IMR-90 (cell line): Measurements from ENCODE around the gene ATP9B. TPM values are rescaled to one million over a fixed set of nuclear protein-coding genes. Genes with fewer than 3 reads are reported as not detected.

ENCODE experiments used
- ATAC-seq: fragments of 200-7000 bp; cut with Tn5 transposase; 2 replicates; pipeline ENCODE4 v1.9.1; 2020; ENCODE audit warnings: low read depth, mild to moderate bottlenecking, moderate library complexity
- BruUV-seq: library from RNA; stranded (reverse); fragments of 400-500 nt; replicated peaks from 2 replicates; lab custom pipeline; 2021; lab: Mats Ljungman, UMichigan
- CTCF ChIA-PET: fragments of 300-600 bp; formaldehyde crosslinking; extraction: SDS; loops from one replicate; lab custom pipeline; 2021; ENCODE audit warnings: antibody characterized with exemption; lab: Yijun Ruan, JAX
- POLR2A ChIA-PET: fragments of 300-600 bp; sonication (Branson Sonifier 250); formaldehyde crosslinking; loops from one replicate; lab custom pipeline; 2022; ENCODE audit warnings: antibody characterized with exemption; ENCODE audit not compliant: unreplicated experiment; lab: Charles Lee
- DNase-seq: peaks from one replicate; pipeline ENCODE4 v3.0.0; 2013
- H2AFZ ChIP-seq: replicated peaks from 2 replicates; pipeline ENCODE3; 2013; ENCODE audit warnings: low read length, mild to moderate bottlenecking; ENCODE audit not compliant: poor library complexity
- H2AK5ac ChIP-seq: 2 replicates; pipeline ENCODE4 v1.6.1; 2013; ENCODE audit warnings: low read depth, low read length, inconsistent platforms
- H2AK9ac ChIP-seq: replicated peaks from 2 replicates; pipeline ENCODE3; 2013; ENCODE audit warnings: mild to moderate bottlenecking, low read depth, low read length, moderate library complexity; ENCODE audit not compliant: poor library complexity
- H2BK120ac ChIP-seq: 2 replicates; pipeline ENCODE4 v1.6.1; 2013; ENCODE audit warnings: low read depth, low read length, inconsistent platforms
- H2BK15ac ChIP-seq: 3 replicates; pipeline ENCODE4 v1.6.1; 2013; ENCODE audit warnings: low read depth, low read length, inconsistent platforms
- H2BK20ac ChIP-seq: 2 replicates; pipeline ENCODE4 v1.6.1; 2013; ENCODE audit warnings: low read depth, mild to moderate bottlenecking, inconsistent platforms, low read length, moderate library complexity
- H2BK5ac ChIP-seq: 2 replicates; pipeline ENCODE4 v1.6.1; 2013; ENCODE audit warnings: mild to moderate bottlenecking, low read depth, low read length, inconsistent platforms; ENCODE audit not compliant: poor library complexity, severe bottlenecking
- H3K14ac ChIP-seq: replicated peaks from 2 replicates; pipeline ENCODE4 v1.6.1; 2013; ENCODE audit warnings: low read depth, low read length, inconsistent platforms
- H3K18ac ChIP-seq: 2 replicates; pipeline ENCODE4 v1.6.1; 2013; ENCODE audit warnings: low read depth, low read length, control low read depth
- H3K23ac ChIP-seq: 2 replicates; pipeline ENCODE4 v1.6.1; 2013; ENCODE audit warnings: low read depth, low read length, inconsistent platforms
- H3K27ac ChIP-seq: 2 replicates; pipeline ENCODE4 v1.5.1; 2013; ENCODE audit warnings: mild to moderate bottlenecking, control low read depth, low read length; ENCODE audit not compliant: insufficient read depth
- H3K27me3 ChIP-seq: 2 replicates; pipeline ENCODE4 v1.6.1; 2013; ENCODE audit warnings: low read length; ENCODE audit not compliant: control insufficient read depth, insufficient read depth
- H3K36me3 ChIP-seq: 2 replicates; pipeline ENCODE4 v1.6.1; 2013; ENCODE audit warnings: low read length, mixed read lengths; ENCODE audit not compliant: control insufficient read depth, insufficient read depth
- H3K4ac ChIP-seq: 2 replicates; pipeline ENCODE4 v1.6.1; 2013; ENCODE audit warnings: low read depth, low read length, inconsistent platforms
- H3K4me1 ChIP-seq: 2 replicates; pipeline ENCODE4 v1.6.1; 2013; ENCODE audit warnings: low read length, mixed read lengths; ENCODE audit not compliant: control insufficient read depth, insufficient read depth
- H3K4me2 ChIP-seq: 2 replicates; pipeline ENCODE4 v1.6.1; 2013; ENCODE audit warnings: low read depth, mild to moderate bottlenecking, control low read depth, low read length, moderate library complexity
- H3K4me3 ChIP-seq: 2 replicates; pipeline ENCODE4 v1.5.1; 2013; ENCODE audit warnings: low read depth, mild to moderate bottlenecking, control low read depth, low read length, moderate library complexity; ENCODE audit not compliant: insufficient read depth
- H3K56ac ChIP-seq: 2 replicates; pipeline ENCODE4 v1.6.1; 2013; ENCODE audit warnings: low read length, inconsistent platforms; ENCODE audit not compliant: insufficient read depth; ENCODE audit errors: extremely low read depth
- H3K79me1 ChIP-seq, 2 experiments: 2 replicates each; pipeline ENCODE4 v1.6.1; 2013; ENCODE audit warnings: low read length in 2 of 2, inconsistent platforms in 1 of 2, low read depth in 1 of 2
- H3K9ac ChIP-seq: 2 replicates; pipeline ENCODE4 v1.6.1; 2013; ENCODE audit warnings: low read depth, low read length, control low read depth
- H3K9me1 ChIP-seq: 2 replicates; pipeline ENCODE4 v1.6.1; 2013; ENCODE audit warnings: low read length, inconsistent platforms; ENCODE audit not compliant: insufficient read depth
- H3K9me3 ChIP-seq: 2 replicates; pipeline ENCODE4 v1.6.1; 2013; ENCODE audit warnings: low read length; ENCODE audit not compliant: control insufficient read depth, insufficient read depth
- H4K20me1 ChIP-seq: 2 replicates; pipeline ENCODE4 v1.6.1; 2013; ENCODE audit warnings: low read length, inconsistent platforms; ENCODE audit not compliant: insufficient read depth
- H4K5ac ChIP-seq: 2 replicates; pipeline ENCODE4 v1.6.1; 2013; ENCODE audit warnings: mild to moderate bottlenecking, low read depth, low read length, control low read depth
- H4K8ac ChIP-seq, 2 experiments: 2 replicates each; pipeline ENCODE4 v1.6.1; 2013; ENCODE audit warnings: low read depth in 2 of 2, low read length in 2 of 2, control low read depth in 1 of 2, inconsistent platforms in 1 of 2
- H4K91ac ChIP-seq: 2 replicates; pipeline ENCODE4 v1.6.1; 2013; ENCODE audit warnings: low read depth, low read length, inconsistent platforms; ENCODE audit not compliant: insufficient read depth
- BHLHE40 ChIP-seq: fragments of 150-350 bp; IDR thresholded peaks from 2 replicates; pipeline ENCODE4 v1.6.1; 2016; ENCODE audit warnings: mild to moderate bottlenecking, low read depth, low read length
- CHD1 ChIP-seq: IDR thresholded peaks from 2 replicates; pipeline ENCODE4 v1.6.1; 2012; ENCODE audit warnings: low read depth, low read length, improper control_type of control experiment
- FOS ChIP-seq: fragments of 150-350 bp; IDR thresholded peaks from 2 replicates; pipeline ENCODE4 v1.6.1; 2016; ENCODE audit warnings: low read depth, low read length
- MAFK ChIP-seq: IDR thresholded peaks from 2 replicates; pipeline ENCODE4 v1.6.1; 2012; ENCODE audit warnings: low read depth, low read length, improper control_type of control experiment
- MXI1 ChIP-seq: IDR thresholded peaks from 2 replicates; pipeline ENCODE4 v1.6.1; 2012; ENCODE audit warnings: low read depth, mild to moderate bottlenecking, low read length, moderate library complexity, borderline replicate concordance
- POLR2A ChIP-seq: IDR thresholded peaks from 2 replicates; pipeline ENCODE4 v1.6.1; 2012; ENCODE audit warnings: mild to moderate bottlenecking, low read depth, low read length
- RCOR1 ChIP-seq: IDR thresholded peaks from 2 replicates; pipeline ENCODE4 v1.6.1; 2012; ENCODE audit warnings: mild to moderate bottlenecking, low read length, improper control_type of control experiment; ENCODE audit not compliant: insufficient replicate concordance
- SMC3 ChIP-seq: fragments of 150-350 bp; IDR thresholded peaks from 2 replicates; pipeline ENCODE4 v1.6.1; 2016; ENCODE audit warnings: low read depth, mild to moderate bottlenecking, antibody characterized with exemption, low read length, moderate library complexity
- WGBS, 2 experiments: methylation state at CpG; one replicate each; pipeline versions ENCODE4 v1.1.5 to v1.1.7; 2013; ENCODE audit warnings: missing lambda C conversion rate in 2 of 2; ENCODE audit not compliant: insufficient read length in 1 of 2; ENCODE audit errors: extremely low coverage in 2 of 2; 5-methylcytosine and 5-hydroxymethylcytosine counted together
- dilution Hi-C: fragments of 300-500 bp; cut with HindIII; formaldehyde crosslinking; loops from one replicate; pipeline ENCODE4 v1.14.3; 2018; ENCODE audit warnings: low sequenced_read_pairs; ENCODE audit not compliant: unreplicated experiment
- in situ Hi-C: fragments of 300-500 bp; cut with MboI; formaldehyde crosslinking; loops from 3 replicates; pipeline ENCODE4 v1.14.3; 2019; ENCODE audit warnings: low sequenced_read_pairs, inconsistent platforms, mixed read lengths
- intact Hi-C: fragments of 100-400 bp; cut with micrococcal nuclease; formaldehyde crosslinking; loops from 2 replicates; pipeline ENCODE4 v1.10.0; 2022
- polyA plus RNA-seq, 3 experiments: library from polyadenylated mRNA; depleted of rRNA; stranded (reverse); fragments of >200 nt; gene quantifications; 2 replicates each; pipeline ENCODE4 v1.2.3, GENCODE V29; 2012; ENCODE audit warnings: low replicate concordance in 1 of 3
- total RNA-seq: library from RNA; depleted of rRNA; stranded (reverse); fragments of >200 nt; gene quantifications from 2 replicates; pipeline ENCODE4 v1.2.3, GENCODE V29; 2012
- TF ChIP-seq, protein P1 (sequence below): fragments of 150-350 bp; IDR thresholded peaks from 2 replicates; pipeline ENCODE4 v1.6.1; 2017; ENCODE audit warnings: mild to moderate bottlenecking, antibody characterized with exemption, low read length, low read depth
- TF ChIP-seq, protein P2 (sequence below): conservative IDR thresholded peaks from 2 replicates; pipeline ENCODE4 v1.5.1; 2012; ENCODE audit warnings: mild to moderate bottlenecking, low read depth, low read length, improper control_type of control experiment

Gene ATP9B
- total and polyA plus RNA-seq, 2 of the 4 experiments (the other 2 are of a cell fraction) = 11.0 to 11.5 TPM

DNA sequence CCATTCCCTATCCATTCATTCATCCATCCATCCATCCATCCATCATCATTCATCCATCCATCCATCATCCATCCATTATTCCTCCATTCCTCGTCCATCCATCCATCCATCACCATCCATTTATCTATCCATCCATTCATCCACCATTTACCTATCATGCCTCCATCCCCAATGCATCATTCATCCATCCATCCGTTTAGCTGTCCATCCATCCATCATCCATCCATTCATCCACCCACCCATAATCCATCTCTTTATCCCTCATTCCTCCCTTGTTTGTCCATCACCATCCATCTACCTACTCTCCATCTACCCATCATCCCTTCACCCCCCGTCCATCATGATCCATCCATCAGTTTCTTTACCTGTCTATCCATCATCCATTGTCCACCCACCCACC lies 340.1 kb downstream of the ATP9B start:
- H3K79me1 ChIP-seq = no peaks in the 10 kb centered on the region
- in situ Hi-C loops (no loop called here), dilution Hi-C loops (no loop called here), intact Hi-C loops (no loop called here)
- ATAC-seq (no peak), DNase-seq (no peak)
- no peak overlapping the region for H4K91ac ChIP-seq
- no peak for TF ChIP-seq BHLHE40
- no peak for TF ChIP-seq RCOR1
- TF ChIP-seq CHD1 = no peak
- TF ChIP-seq SMC3 = no peak
- no peak for TF ChIP-seq MAFK
- TF ChIP-seq FOS = no peak
- TF ChIP-seq, protein P1, sequence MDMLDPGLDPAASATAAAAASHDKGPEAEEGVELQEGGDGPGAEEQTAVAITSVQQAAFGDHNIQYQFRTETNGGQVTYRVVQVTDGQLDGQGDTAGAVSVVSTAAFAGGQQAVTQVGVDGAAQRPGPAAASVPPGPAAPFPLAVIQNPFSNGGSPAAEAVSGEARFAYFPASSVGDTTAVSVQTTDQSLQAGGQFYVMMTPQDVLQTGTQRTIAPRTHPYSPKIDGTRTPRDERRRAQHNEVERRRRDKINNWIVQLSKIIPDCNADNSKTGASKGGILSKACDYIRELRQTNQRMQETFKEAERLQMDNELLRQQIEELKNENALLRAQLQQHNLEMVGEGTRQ = no peak
- TF ChIP-seq, protein P2, sequence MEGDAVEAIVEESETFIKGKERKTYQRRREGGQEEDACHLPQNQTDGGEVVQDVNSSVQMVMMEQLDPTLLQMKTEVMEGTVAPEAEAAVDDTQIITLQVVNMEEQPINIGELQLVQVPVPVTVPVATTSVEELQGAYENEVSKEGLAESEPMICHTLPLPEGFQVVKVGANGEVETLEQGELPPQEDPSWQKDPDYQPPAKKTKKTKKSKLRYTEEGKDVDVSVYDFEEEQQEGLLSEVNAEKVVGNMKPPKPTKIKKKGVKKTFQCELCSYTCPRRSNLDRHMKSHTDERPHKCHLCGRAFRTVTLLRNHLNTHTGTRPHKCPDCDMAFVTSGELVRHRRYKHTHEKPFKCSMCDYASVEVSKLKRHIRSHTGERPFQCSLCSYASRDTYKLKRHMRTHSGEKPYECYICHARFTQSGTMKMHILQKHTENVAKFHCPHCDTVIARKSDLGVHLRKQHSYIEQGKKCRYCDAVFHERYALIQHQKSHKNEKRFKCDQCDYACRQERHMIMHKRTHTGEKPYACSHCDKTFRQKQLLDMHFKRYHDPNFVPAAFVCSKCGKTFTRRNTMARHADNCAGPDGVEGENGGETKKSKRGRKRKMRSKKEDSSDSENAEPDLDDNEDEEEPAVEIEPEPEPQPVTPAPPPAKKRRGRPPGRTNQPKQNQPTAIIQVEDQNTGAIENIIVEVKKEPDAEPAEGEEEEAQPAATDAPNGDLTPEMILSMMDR = no peak
- TF ChIP-seq POLR2A = no peak
- no peak for TF ChIP-seq MXI1
- H3K56ac ChIP-seq = no peak overlapping the region
- no peak overlapping the region for H3K4me3 ChIP-seq
- no peak overlapping the region for H2BK5ac ChIP-seq
- H3K23ac ChIP-seq = no peak overlapping the region
- no peaks in the 10 kb centered on the region for H3K27me3 ChIP-seq
- H2AK5ac ChIP-seq = no peak overlapping the region
- no peak overlapping the region for H2BK15ac ChIP-seq
- no peak overlapping the region for H2AK9ac ChIP-seq
- no peak overlapping the region for H2BK120ac ChIP-seq
- POLR2A ChIA-PET = no interaction called here
- no TSS peak for BruUV-seq
- peaks cover 14% of the 10 kb centered on the region; the same call in 1 of the 2 replicates for H3K36me3 ChIP-seq
- no peaks in the 10 kb centered on the region for H3K9me3 ChIP-seq
- no peaks in the 10 kb centered on the region for H4K20me1 ChIP-seq
- no peak overlapping the region for H3K18ac ChIP-seq
- no peak overlapping the region for H4K8ac ChIP-seq
- H2BK20ac ChIP-seq = no peak overlapping the region
- no peak overlapping the region for H4K5ac ChIP-seq
- H2AFZ ChIP-seq = no peak overlapping the region
- H3K4me2 ChIP-seq = no peak overlapping the region
- no peaks in the 10 kb centered on the region for H3K9me1 ChIP-seq
- no peak overlapping the region for H3K9ac ChIP-seq
- no peaks in the 10 kb centered on the region for H3K4me1 ChIP-seq
- no peak overlapping the region for H3K27ac ChIP-seq
- CTCF ChIA-PET = no interaction called here
- H3K4ac ChIP-seq = no peak overlapping the region
- WGBS, 2 experiments = 85 to 100% methylated on average over 2 to 3 of the region's 3 CpGs
- no peak overlapping the region for H3K14ac ChIP-seq
